ENCODE measurements around the gene SLC10A7. TPM values are rescaled to one million over a fixed set of nuclear protein-coding genes. Genes with fewer than 3 reads are reported as not detected.

SLC10A7 gene
- total and polyA plus RNA-seq, 3 donors from 2014 or later = 6.4 to 12.4 (median 11.6) TPM

GRCh38 chr4:146257511-146257910 is 264.2 kb downstream of the SLC10A7 start:
- no peaks in the 10 kb centered on the region for H3K36me3 ChIP-seq (ENCODE audit: low read depth, missing control alignments)

GRCh38 chr4:146256328-146256727 is 265.4 kb downstream of the SLC10A7 start:
- intact Hi-C loops (cut with DNase I; ENCODE audit: low total_unique reads) = no loop called here
- Histone ChIP-seq H3K4me3 (no peak overlapping the region), H3K27me3 (no peaks in the 10 kb centered on the region), H3K9me3 (no peaks in the 10 kb centered on the region), H3K4me1 (no peaks in the 10 kb centered on the region), H3K36me3 (ENCODE audit: low read depth, missing control alignments) (no peaks in the 10 kb centered on the region), H3K27ac (no peak overlapping the region)
- DNase-seq = no peak
- 56 to 86% methylated on average over 1 of the region's 1 CpG for WGBS, 2 donors
- TF ChIP-seq CTCF (IDR thresholded peaks at IDR 0.05) (no peak), POLR2A (IDR thresholded peaks at IDR 0.05) (no peak)

More at GRCh38 chr4:146257511-146257910, 264.2 kb downstream of the SLC10A7 start:
- 92 to 100% methylated on average over 1 of the region's 1 CpG for WGBS, 2 donors
- no peak overlapping the region for H3K4me3 ChIP-seq
- intact Hi-C loops (cut with DNase I; ENCODE audit: low total_unique reads) = no loop called here
- H3K9me3 ChIP-seq = no peaks in the 10 kb centered on the region
- no peak for DNase-seq
- H3K4me1 ChIP-seq = no peaks in the 10 kb centered on the region
- TF ChIP-seq POLR2A (IDR thresholded peaks at IDR 0.05) = no peak
- no peak for TF ChIP-seq CTCF (IDR thresholded peaks at IDR 0.05)
- H3K27ac ChIP-seq = no peak overlapping the region
- no peaks in the 10 kb centered on the region for H3K27me3 ChIP-seq

- DNase-seq = no peak
- intact Hi-C loops (cut with DNase I; ENCODE audit: low total_unique reads) = no loop called here
- H3K4me3 ChIP-seq = no peak overlapping the region
- H3K9me3 ChIP-seq = no peaks in the 10 kb centered on the region
- H3K4me1 ChIP-seq = no peaks in the 10 kb centered on the region
- no peaks in the 10 kb centered on the region for H3K36me3 ChIP-seq (ENCODE audit: low read depth, missing control alignments)
- 69 to 77% methylated on average over 3 of the region's 3 CpGs for WGBS, 2 donors
- no peak for TF ChIP-seq POLR2A (IDR thresholded peaks at IDR 0.05)
- no peak for TF ChIP-seq CTCF (IDR thresholded peaks at IDR 0.05)
- no peak overlapping the region for H3K27ac ChIP-seq
- H3K27me3 ChIP-seq = no peaks in the 10 kb centered on the region
These were observed 265.9 kb downstream of the SLC10A7 start for GRCh38 chr4:146255874-146256273.

GRCh38 chr4:146255463-146255862 is 266.3 kb downstream of the SLC10A7 start:
- no peaks in the 10 kb centered on the region for H3K27me3 ChIP-seq
- DNase-seq = no peak
- H3K27ac ChIP-seq = no peak overlapping the region
- TF ChIP-seq CTCF (IDR thresholded peaks at IDR 0.05) = peak in 1 of 3 experiments; percentile 11
- no peak for TF ChIP-seq POLR2A (IDR thresholded peaks at IDR 0.05)
- 73 to 88% methylated on average over 1 of the region's 1 CpG for WGBS, 2 donors
- intact Hi-C loops (cut with DNase I; ENCODE audit: low total_unique reads) = no loop called here
- no peaks in the 10 kb centered on the region for H3K36me3 ChIP-seq (ENCODE audit: low read depth, missing control alignments)
- no peak overlapping the region for H3K4me3 ChIP-seq
- H3K9me3 ChIP-seq = no peaks in the 10 kb centered on the region
- H3K4me1 ChIP-seq = no peaks in the 10 kb centered on the region

DNA sequence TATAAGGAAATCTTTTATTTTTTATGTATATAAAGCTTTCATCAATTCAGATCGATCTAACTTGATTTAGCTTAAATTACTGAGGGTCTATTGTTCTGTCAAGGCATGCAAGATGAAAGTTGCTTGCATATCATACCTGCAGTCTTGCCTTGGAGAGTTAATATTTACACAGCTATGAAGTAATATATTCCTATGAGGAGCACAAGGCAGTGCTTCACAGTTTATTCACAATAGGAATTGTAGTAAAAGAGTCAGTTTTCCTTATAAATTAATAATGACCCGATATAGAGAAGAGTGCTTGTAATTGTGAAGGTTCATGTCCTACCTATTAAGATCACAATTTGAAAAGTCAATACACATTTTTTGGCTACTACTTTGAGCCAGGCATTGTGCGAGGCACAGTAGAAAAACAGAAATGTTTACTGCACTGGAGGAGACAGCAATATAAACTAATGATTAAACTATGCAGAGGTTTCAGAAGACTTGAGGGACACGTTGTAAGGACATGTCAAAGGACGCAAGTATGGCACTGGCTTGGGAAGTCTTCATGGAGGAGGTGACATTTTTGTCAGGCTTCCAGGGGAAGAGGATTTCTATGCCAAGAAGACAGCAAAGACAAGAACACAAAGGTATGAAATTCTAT is 268.6 kb downstream of the SLC10A7 start:
- intact Hi-C loops (cut with DNase I; ENCODE audit: low total_unique reads) = no loop called here
- H3K4me1 ChIP-seq = no peaks in the 10 kb centered on the region
- H3K9me3 ChIP-seq = no peaks in the 10 kb centered on the region
- H3K27me3 ChIP-seq = no peaks in the 10 kb centered on the region
- no peak overlapping the region for H3K4me3 ChIP-seq
- H3K27ac ChIP-seq = no peak overlapping the region
- no peak for DNase-seq
- WGBS, 2 donors = 87 to 88% methylated on average over 5 of the region's 5 CpGs
- no peak for TF ChIP-seq POLR2A (IDR thresholded peaks at IDR 0.05)
- no peak for TF ChIP-seq CTCF (IDR thresholded peaks at IDR 0.05)
- H3K36me3 ChIP-seq (ENCODE audit: low read depth, missing control alignments) = no peaks in the 10 kb centered on the region
